NCI-H2196 treated with DMSO at 0.1 percent for 48 hours (cell line): ENCODE measurements around the gene C4BPA.

Experiments
- DNase-seq: peaks from one replicate; lab custom pipeline; 2025; ENCODE audit not compliant: unreplicated experiment; lab: John Stamatoyannopoulos, UW

The C4BPA gene

DNA sequence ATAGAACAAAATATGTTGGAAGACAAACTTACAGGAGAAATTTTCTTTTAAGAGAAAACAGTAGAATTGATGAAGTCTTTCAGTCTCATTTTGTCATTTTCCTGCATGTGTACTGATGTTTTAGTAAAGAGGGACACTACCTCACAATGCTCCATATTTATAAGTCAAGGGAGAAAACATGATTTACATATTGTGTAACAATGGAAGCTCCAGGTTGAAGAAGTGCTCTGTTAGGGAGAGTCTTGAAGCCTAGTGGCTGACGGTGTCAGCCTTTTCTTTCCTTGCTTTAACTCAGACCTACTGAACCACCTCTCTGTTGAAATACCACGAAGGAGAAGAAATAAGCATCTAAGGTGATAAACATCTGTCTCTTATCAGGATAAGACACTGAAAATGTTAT lies 75.0 kb downstream of the C4BPA start:
- DNase-seq, result no peak

DNA sequence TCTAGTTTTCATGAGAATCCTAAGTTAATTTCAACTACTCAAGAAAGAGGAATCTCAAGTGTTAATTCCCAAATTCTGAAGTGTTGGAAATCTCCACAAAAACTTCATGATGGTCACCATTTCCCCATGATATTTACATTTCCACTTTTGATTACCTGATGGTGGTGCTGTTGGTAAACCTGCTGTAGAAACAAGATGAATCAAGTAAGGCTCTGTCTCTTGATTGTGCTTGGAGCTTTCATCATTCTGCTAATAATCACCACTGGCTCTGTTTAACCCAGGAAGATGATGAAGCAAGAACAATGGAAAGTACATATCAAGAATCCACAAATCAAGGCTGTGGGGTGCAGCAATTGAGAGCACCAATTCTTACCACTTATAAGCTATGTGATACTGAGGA lies 77.8 kb downstream of the C4BPA start:
- DNase-seq, result no peak

DNA sequence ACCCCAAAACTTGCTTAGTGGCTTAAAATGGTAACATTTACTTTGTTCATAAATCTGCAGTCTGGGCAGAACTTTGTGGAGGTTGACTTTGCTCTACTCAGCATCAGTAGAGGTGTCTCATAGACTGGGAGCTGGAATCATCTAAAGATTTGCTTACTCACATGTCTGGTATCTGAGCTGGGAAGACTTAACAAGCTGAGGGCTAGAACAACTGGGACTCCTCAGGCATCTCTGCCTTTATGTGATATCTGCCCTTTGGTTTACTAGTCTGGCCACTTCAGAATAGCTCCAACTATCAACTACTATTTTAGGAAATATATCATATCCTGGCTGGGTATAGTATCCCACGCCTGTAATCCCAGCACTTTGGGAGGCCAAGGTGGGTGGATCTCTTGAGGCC lies 82.5 kb downstream of the C4BPA start:
- DNase-seq, result no peak

DNA sequence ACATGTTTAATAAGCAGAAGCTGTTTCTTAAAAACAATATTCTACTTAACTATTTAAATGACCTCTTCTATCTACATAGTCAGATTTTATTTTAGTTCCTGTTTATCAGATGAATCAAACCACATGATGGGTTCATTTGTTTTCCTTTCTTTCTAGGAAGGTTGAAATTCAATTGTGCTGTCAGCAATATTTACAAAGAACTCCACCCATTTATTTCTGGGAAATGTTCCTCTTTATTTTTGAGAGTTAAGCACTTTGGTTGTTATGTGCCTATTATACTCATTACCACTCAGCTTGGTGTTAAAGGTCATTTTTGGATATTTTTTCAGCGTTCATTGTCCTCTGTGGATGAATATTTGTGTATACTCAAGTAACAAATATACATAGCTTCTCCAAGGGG lies 84.9 kb downstream of the C4BPA start:
- no peak for DNase-seq

DNA sequence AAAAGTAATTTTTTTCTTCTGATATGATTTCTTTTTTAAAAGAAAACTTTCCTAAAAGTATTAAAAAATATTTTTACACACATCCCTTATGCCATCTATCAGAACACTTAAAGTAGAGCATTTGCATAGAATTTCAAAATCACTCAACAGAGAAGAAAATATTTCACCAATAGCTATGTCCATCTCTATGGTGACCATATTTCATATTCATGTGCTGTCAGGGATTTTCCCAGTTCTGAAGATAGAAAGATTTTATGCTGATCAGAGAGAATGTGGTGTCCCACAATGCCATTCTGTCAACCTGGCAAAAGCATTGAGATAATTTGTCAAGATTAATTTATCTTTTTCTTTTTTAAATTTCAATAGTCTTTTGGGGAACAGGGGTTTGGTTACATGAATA lies 87.0 kb downstream of the C4BPA start:
- no peak for DNase-seq

DNA sequence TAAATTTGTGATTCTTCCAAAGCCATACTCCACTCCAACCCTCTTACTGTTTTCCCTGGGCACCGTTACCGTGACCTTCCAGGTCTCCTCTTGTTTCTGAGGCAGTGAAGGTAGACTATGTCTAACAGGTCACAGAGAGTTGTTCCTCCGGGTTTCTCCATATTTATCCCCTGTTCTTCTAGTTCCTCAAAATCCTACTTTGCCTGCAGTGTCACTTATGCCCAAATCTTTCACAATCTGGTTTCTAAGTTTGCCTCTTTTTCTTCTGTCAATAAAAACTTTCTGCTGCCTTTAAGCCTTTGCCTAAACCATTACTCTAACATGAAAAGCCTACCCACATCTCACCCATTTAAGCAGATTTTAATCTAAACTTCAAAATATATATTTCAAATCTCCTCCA lies 87.7 kb downstream of the C4BPA start:
- no peak for DNase-seq

DNA sequence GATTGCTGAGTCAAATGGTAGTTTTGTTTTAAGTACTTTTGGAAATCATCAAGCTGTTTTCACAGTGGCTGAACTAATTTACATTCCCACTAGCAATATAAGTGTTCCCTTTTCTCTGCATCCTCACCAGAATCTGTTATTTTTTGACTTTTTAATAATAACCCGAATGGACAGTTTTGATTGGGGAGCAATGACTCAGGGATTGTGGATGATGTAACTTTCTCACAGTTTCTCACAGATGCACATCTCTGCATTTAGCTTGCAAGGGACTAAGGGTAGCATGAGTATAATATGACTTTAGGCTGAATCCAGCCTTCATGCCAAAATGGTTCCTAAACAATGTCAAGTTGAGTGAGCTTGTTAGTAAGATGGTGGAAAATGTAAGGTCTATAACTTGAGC lies 90.2 kb downstream of the C4BPA start:
- DNase-seq, result no peak
